HG03342 (cell line): ENCODE results near the gene CNBD2.
"Not testable (repeated sequence)": the region's sequence is repeated elsewhere in the genome, so short reads cannot be mapped to it uniquely, and the experiment has no call there.

Source experiments
- ATAC-seq: cut with Tn5 transposase; IDR thresholded peaks from one replicate; pipeline ENCODE4 v1.9.1; 2021; ENCODE audit warnings: mild to moderate bottlenecking, moderate library complexity; ENCODE audit not compliant: unreplicated experiment

Gene CNBD2

DNA sequence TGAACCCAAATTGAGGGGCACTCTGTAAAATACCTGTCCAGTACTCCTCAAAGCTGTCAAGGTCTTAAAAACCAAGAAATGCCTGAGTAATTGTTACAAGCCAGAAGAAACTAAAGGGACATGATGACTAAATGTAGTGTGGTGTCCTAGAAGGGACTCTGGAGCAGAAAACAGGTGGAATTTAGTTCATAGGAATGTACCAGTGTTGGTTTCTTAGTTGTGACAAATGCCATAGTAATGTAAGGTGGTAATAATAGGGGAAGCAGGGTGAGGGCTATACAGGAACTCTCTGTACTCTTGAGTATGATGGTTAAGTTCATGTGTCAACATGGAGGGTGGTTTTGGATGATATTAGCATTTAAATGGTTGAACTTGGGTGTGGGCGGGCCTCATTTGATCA, 92.3 kb downstream of the CNBD2 start:
- ATAC-seq, result no peak

DNA sequence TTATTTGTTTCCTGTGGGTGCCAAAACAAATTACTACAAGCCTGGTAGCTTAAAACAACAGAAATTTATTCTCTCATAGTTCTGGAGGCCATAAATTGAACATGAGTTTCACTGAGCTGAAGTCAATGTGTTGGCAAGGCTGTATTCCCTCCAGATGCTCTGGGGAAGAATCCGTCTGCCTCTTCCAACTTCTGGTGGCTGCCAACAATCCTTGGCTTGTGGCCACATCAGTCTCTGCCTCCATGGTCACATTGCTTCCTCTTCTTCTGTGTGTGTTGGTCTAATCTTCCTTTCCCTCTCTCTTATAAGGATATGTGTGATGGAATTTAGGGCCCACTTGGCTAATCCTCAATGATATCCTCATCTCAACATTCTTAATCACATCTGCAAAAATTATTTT, 93.4 kb downstream of the CNBD2 start:
- no peak for ATAC-seq

DNA sequence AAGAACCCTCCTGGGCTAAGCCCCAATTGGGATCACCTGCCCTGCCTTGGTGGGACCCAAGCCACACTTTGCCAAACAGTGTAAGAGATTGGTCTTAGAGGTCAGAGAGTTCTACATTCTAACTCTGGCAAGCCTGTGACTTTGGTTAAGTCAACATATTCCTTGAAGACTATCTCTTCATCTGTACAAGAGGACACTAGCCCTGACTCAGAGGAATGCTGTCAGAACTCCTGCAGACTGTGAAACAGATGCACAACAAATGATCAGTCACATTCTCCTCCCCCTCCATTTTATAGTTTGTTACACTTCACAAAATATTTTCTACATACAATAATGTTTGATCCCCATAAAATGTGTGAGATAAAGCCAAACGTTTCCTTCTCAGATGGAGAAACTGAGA, 94.4 kb downstream of the CNBD2 start:
- ATAC-seq, result no peak

GRCh38 chr20:36063916-36064657, 95.7 kb downstream of the CNBD2 start:
- ATAC-seq, result no peak

DNA sequence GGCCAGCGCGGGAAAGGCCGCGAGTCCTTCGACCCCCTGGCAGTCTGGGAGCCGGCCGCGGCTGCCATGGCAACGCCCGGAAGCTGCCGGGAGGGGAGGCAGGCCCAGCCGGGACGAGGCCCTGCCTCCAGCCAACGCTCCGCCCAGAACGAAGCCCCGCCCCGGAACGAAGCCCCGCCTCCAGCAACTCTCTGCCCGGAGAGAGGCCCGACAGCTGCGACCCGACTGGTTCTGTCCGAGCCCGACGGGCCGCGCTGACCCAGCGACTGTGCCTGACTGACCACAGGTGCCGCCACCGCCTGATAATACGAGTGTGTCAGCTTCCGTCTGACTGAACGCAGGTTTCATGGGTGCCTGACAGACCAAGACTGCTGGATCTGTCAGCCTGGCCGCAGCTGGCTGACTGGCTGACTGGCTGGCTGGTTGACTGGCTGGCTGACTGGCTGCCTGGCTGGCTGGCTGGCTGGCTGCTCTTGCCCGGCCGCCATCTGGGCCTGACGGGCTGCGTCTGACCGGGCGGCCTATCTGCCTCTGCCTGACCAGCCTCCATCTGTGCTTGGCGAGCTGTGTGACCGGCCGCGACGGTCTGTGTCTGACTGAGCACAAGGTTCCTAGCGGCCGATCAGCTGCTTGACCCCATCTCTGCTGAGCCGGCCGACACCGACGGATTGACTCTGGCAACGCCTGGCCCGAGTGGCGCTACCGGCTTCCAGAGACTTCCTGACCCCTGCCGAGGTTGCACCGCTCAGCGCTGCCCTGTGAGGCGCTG, 96.5 kb downstream of the CNBD2 start:
- peak; percentile 91 for ATAC-seq

- no peak for ATAC-seq
These were observed 97.1 kb downstream of the CNBD2 start for GRCh38 chr20:36065427-36065998.

GRCh38 chr20:36066777-36067176, 98.4 kb downstream of the CNBD2 start:
- ATAC-seq, result no peak

- ATAC-seq, result not testable (repeated sequence)
These were observed 100.1 kb downstream of the CNBD2 start for GRCh38 chr20:36068526-36068925.

GRCh38 chr20:36070451-36070850, 102.1 kb downstream of the CNBD2 start:
- ATAC-seq, result no peak

- ATAC-seq, result no peak
These were observed 103.5 kb downstream of the CNBD2 start for GRCh38 chr20:36071848-36072247.

GRCh38 chr20:36074983-36075382, 106.6 kb downstream of the CNBD2 start:
- ATAC-seq, result no peak

DNA sequence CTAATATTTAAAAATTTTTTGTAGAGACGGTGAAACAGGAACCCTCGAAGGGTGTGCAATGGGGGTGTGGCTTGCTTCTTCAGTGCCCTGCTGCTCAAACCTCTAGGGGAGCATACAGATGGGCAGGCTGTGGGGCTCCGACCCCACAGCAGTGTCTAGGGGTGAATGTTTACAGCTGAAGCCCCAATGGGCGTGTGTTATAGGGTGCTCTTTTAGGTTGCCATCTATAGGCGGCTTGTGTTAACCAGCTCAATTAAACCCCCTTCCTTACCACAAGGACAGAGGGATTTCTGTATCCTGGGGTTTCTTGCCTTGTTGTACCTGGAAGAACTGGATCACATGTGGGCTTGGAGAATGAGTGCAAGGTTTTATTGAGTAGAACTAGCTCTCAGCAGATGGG, 109.4 kb downstream of the CNBD2 start:
- not testable (repeated sequence) for ATAC-seq

GRCh38 chr20:36079486-36079885, 111.1 kb downstream of the CNBD2 start:
- no peak for ATAC-seq

DNA sequence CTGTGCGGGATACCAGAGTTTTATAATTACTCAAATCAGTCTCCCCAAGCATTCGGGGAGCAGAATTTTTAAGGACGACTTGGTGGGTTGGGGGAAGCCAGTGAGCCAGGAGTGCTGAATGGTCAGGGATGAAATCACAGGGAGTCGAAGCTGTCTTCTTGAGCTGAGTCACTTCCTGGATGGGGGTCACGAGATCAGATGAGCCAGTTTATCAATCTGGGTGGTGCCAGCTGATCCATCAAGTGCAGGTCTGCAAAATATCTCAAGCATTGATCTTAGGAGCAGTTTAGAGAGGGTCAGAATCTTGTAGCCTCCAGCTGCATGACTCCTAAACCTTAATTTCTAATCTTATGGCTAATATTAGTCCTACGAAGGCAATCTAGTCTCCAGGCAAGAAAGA, 111.6 kb downstream of the CNBD2 start:
- not testable (repeated sequence) for ATAC-seq
